Stimulated activated CD8-positive, alpha-beta memory T cell treated with anti-CD3 and anti-CD28 coated beads, Interleukin-4, amount 100 ng/mL, for 24 hours (primary cell): ENCODE data around the gene C12orf42.

Experiments
- DNase-seq: peaks from one replicate; pipeline ENCODE4 v3.0.0-alpha.2; 2020; ENCODE audit warnings: low read depth

C12orf42 gene

GRCh38 chr12:103268831-103269514, 226.8 kb downstream of the C12orf42 start:
- DNase-seq = no peak

- DNase-seq = no peak
These were observed 238.0 kb downstream of the C12orf42 start for GRCh38 chr12:103257763-103258162.
